Fibroblast of villous mesenchyme (primary cell): ENCODE measurements around the gene WDR13. TPM values are rescaled to one million over a fixed set of nuclear protein-coding genes. Genes with fewer than 3 reads are reported as not detected.
"Not testable (repeated sequence)": the region's sequence is repeated elsewhere in the genome, so short reads cannot be mapped to it uniquely, and the experiment has no call there.

Source experiments
- DNase-seq: peaks from one replicate; pipeline ENCODE4 v3.0.0-alpha.2; 2010; ENCODE audit warnings: low read depth
- H3K4me3 ChIP-seq: 2 replicates; pipeline ENCODE4 v1.5.1; 2011; ENCODE audit warnings: low read depth, mild to moderate bottlenecking, low read length
- CTCF ChIP-seq: IDR thresholded peaks from 2 replicates; pipeline ENCODE4 v1.5.1; 2012; ENCODE audit warnings: low read depth, mild to moderate bottlenecking, low read length; ENCODE audit not compliant: insufficient read depth
- small RNA-seq: library from RNA; depleted of rRNA; stranded (forward); fragments of <200 nt; gene quantifications from one replicate; pipeline ENCODE3, GENCODE V24; 2012
- total RNA-seq: library from RNA; depleted of rRNA; stranded (reverse); fragments of >200 nt; gene quantifications from 2 replicates; pipeline ENCODE4 v1.2.3, GENCODE V29; 2012

WDR13 gene
- total RNA-seq, 1 donor, result 58.7 TPM

- no peak for TF ChIP-seq CTCF
- no peak for DNase-seq
- H3K4me3 ChIP-seq, result no peak overlapping the region
Observed at GRCh38 chrX:48649102-48649501, 51.8 kb downstream of the WDR13 start.

GRCh38 chrX:48652055-48652579 is 54.8 kb downstream of the WDR13 start:
- not testable (repeated sequence) for H3K4me3 ChIP-seq, DNase-seq

- not testable (repeated sequence) for DNase-seq, H3K4me3 ChIP-seq
Observed at GRCh38 chrX:48654746-48655145, 57.5 kb downstream of the WDR13 start.

Small RNA genes within 50 kb of the gene (small RNA-seq; reads per million reads assigned to genes)
- not detected for gene MRPL32P1

Other genes starting within 250 kb of the WDR13 start
- gene SSX3, start 240.8 kb upstream of the WDR13 start, total RNA-seq, result not detected in 2 replicates
- not detected in 2 replicates for gene SSX4, start 214.0 kb upstream of the WDR13 start, total RNA-seq
- not detected in 2 replicates for gene SSX4B, start 185.5 kb upstream of the WDR13 start, total RNA-seq
- 4.2 and 12.5 TPM in 2 replicates for gene SLC38A5, start 127.2 kb upstream of the WDR13 start, total RNA-seq
- gene FTSJ1, start 121.3 kb upstream of the WDR13 start, total RNA-seq, result 53.5 and 74.4 TPM in 2 replicates
- 6.5 and 8.4 TPM in 2 replicates for gene PORCN, start 88.5 kb upstream of the WDR13 start, total RNA-seq
- gene EBP, start 75.7 kb upstream of the WDR13 start, total RNA-seq, result 126 and 200 TPM in 2 replicates
- 7.8 and 12.2 TPM in 2 replicates for gene TBC1D25, start 57.8 kb upstream of the WDR13 start, total RNA-seq
- 121 and 348 TPM in 2 replicates for gene RBM3, start 23.0 kb upstream of the WDR13 start, total RNA-seq
- under 0.01 TPM in 1 of 2 replicates, not detected in the other for gene WAS, start 86.3 kb downstream of the WDR13 start, total RNA-seq
- 4.8 and 5.6 TPM in 2 replicates for gene SUV39H1, start 99.2 kb downstream of the WDR13 start, total RNA-seq
- not detected in 2 replicates for gene GLOD5, start 164.3 kb downstream of the WDR13 start, total RNA-seq
- gene GATA1, start 189.1 kb downstream of the WDR13 start, total RNA-seq, result not detected in 2 replicates
- 22.5 and 29.4 TPM in 2 replicates for gene HDAC6, start 204.6 kb downstream of the WDR13 start, total RNA-seq
- not detected in 2 replicates for gene ERAS, start 229.0 kb downstream of the WDR13 start, total RNA-seq
- 0.32 TPM in 1 of 2 replicates, not detected in the other for gene PCSK1N, start 238.1 kb downstream of the WDR13 start, total RNA-seq